ENCODE measurements around the gene FZD10.

DNA sequence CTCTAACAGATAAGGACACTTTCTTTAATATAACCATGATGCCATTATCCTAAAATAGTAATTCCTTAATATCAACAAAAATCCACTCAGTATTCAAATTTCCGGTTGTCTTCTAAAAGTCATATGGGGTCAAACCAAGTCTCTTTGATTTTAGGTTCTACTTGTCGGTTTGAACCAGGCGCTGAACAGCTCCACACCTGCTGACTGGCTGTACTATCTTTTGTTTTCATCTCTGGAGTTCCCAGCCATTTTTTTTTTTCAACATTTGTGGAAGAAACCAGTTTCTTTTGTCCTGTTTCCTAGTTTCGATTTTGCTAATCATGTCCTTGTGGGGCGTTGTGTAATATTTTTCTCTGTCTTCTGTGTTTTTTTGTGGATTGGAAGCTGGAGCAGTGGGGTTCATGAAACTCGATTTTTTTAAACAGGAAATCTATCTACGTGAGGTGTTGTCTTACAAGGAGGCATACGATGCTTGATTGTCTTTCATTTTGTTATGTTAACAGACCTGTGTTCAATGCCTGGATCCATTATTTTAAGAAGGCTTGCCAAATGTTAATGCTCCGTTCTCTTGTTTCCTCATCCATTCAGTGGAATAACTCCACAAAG, 50.2 kb downstream of the FZD10 start:
- no peak for TF ChIP-seq POLR2AphosphoS5 (IDR thresholded peaks at IDR 0.05; ENCODE audit: borderline replicate concordance, low read depth, low read length)
- TF ChIP-seq EZH2 (IDR thresholded peaks at IDR 0.05) = no peak
- TF ChIP-seq FOXP2 (optimal IDR thresholded peaks at IDR 0.05; ENCODE audit: control extremely low read depth, extremely low read length, insufficient read depth) = no peak

All from SK-N-MC (cell line).